ENCODE data around the gene ARG2. TPM values are rescaled to one million over a fixed set of nuclear protein-coding genes. Genes with fewer than 3 reads are reported as not detected.

Gene ARG2
- total RNA-seq, 1 experiment from 2014 or later = 17.6 TPM

DNA sequence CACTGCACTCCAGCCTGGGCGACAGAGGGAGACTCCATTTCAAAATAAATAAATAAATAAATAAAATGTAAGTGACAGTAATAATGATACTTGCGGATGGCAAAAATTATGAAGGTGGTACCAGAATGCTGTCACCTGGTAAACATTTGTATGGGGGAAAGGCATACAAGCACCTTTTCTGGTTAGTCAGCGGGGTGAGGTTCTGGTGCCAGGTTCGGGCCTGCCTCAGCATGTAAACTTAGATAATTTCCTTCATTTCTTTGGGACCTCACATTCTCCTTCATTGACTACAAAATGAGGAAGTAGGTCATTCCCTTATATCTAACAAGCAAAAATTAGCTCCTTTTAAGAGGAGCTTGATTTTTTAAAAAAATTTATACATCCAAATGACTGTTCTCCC is 43.9 kb downstream of the ARG2 start:
- BruUV-seq (replicated peaks) = no TSS peak
- POLR2A ChIA-PET = interaction anchor here (0.6 to 2.0 kb wide), 7 partner anchors 10 to 44 kb away, joined by 3 to 7 read pairs (median 4); partner anchors contain the start of genes RDH11 and VTI1B

DNA sequence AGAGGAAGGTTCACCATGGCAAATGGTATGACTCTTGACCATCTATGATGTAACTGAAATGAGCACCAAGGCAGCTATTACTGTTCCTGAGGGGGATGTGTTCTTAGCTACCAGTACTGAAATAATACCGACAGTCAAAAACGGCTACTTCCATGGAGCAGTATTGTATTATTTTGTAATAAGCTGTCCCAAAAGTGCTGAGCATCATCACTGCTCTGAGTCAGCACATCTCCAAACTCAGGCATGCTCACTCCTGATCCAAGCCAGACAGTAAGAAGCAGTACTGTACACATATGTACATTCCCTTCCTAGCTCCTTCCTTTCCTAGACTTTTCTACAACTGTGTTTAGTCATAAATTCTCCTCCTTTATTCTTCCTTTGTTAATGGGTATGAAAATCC is 46.1 kb downstream of the ARG2 start:
- Mint-ChIP-seq H3K27ac (ENCODE audit: low read depth, unreplicated experiment) (no peak overlapping the region), H3K4me3 (ENCODE audit: unreplicated experiment) (no peak overlapping the region), H3K9me3 (ENCODE audit: unreplicated experiment) (no peaks in the 10 kb centered on the region), H3K36me3 (ENCODE audit: insufficient read depth, unreplicated experiment) (peaks cover 7% of the 10 kb centered on the region), H3K4me1 (ENCODE audit: insufficient read depth, unreplicated experiment) (peaks cover 17% of the 10 kb centered on the region), H3K27me3 (ENCODE audit: insufficient read depth, unreplicated experiment) (no peaks in the 10 kb centered on the region)
- intact Hi-C loops (cut with micrococcal nuclease) = loop anchor here (2.0 kb wide), 1 partner anchor 139 kb away; no protein-coding TSS in a partner anchor
- no peak for DNase-seq (ENCODE audit: unreplicated experiment)
- ChIA-PET CTCF (interaction anchor here (1.0 to 5.7 kb wide), 16 partner anchors 8 to 139 kb away, joined by 3 to 68 read pairs (median 4); partner anchors contain the start of genes ARG2 and VTI1B), POLR2A (interaction anchor here (0.8 to 4.8 kb wide), 3 partner anchors 10 to 46 kb away, joined by 3 to 37 read pairs (median 4); partner anchors contain the start of gene ARG2)
- TF ChIP-seq, protein P1, sequence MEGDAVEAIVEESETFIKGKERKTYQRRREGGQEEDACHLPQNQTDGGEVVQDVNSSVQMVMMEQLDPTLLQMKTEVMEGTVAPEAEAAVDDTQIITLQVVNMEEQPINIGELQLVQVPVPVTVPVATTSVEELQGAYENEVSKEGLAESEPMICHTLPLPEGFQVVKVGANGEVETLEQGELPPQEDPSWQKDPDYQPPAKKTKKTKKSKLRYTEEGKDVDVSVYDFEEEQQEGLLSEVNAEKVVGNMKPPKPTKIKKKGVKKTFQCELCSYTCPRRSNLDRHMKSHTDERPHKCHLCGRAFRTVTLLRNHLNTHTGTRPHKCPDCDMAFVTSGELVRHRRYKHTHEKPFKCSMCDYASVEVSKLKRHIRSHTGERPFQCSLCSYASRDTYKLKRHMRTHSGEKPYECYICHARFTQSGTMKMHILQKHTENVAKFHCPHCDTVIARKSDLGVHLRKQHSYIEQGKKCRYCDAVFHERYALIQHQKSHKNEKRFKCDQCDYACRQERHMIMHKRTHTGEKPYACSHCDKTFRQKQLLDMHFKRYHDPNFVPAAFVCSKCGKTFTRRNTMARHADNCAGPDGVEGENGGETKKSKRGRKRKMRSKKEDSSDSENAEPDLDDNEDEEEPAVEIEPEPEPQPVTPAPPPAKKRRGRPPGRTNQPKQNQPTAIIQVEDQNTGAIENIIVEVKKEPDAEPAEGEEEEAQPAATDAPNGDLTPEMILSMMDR (IDR thresholded peaks at IDR 0.05; ENCODE audit: unreplicated experiment) = no peak
- no TSS peak for BruUV-seq (replicated peaks)

More for the DNA sequence above, 43.9 kb downstream of the ARG2 start:
- Mint-ChIP-seq H3K9me3 (ENCODE audit: unreplicated experiment) (no peaks in the 10 kb centered on the region), H3K4me3 (ENCODE audit: unreplicated experiment) (no peak overlapping the region), H3K27ac (ENCODE audit: low read depth, unreplicated experiment) (no peak overlapping the region), H3K4me1 (ENCODE audit: insufficient read depth, unreplicated experiment) (peaks cover 11% of the 10 kb centered on the region), H3K27me3 (ENCODE audit: insufficient read depth, unreplicated experiment) (no peaks in the 10 kb centered on the region), H3K36me3 (ENCODE audit: insufficient read depth, unreplicated experiment) (peaks cover 18% of the 10 kb centered on the region)
- DNase-seq (ENCODE audit: unreplicated experiment) = peak; percentile 25
- TF ChIP-seq, protein P1 (IDR thresholded peaks at IDR 0.05; ENCODE audit: unreplicated experiment) = no peak
- intact Hi-C loops (cut with micrococcal nuclease) = no loop called here
- CTCF ChIA-PET = interaction anchor here (0.6 to 5.7 kb wide), 10 partner anchors 38 to 1385 kb away, joined by 3 to 68 read pairs (median 6); partner anchors contain the start of gene ARG2

DNA sequence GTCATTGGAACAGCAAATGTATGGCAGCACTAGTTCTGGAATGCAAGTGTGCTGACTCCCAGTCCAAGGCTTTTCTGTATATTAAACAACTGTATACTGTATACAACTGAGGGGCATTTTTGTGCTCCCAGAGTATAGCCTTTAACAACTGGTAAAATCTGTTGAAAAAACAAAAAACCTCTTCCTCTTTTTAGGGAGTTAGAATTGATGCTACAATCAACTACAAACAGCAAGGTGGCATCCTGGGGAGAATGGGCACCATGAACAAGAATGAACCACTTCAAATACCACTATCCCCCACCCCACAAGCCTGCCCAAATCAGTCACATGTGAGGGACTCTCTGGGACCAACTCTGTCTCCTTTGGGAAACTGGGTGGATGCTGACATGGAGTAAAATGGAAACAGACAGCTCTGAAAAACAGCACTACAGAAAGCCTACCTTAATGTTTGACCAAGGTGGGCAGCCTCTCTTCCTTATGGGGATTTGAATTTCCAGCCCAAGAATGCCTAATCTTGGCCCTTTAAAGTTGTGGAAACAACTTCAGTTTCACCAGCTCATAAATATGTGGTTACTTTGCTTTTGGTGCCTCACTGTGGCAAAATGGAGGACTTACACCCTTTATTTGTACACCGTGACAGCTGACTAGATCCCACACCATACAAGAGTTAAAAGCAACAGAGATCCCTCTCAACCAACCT is 47.2 kb downstream of the ARG2 start:
- no peak overlapping the region for H3K4me3 Mint-ChIP-seq (ENCODE audit: unreplicated experiment)
- BruUV-seq (replicated peaks) = no TSS peak

More for the DNA sequence above, 47.2 kb downstream of the ARG2 start:
- TF ChIP-seq, protein P1 (IDR thresholded peaks at IDR 0.05; ENCODE audit: unreplicated experiment) = peak; percentile 73
- Mint-ChIP-seq H3K9me3 (ENCODE audit: unreplicated experiment) (no peaks in the 10 kb centered on the region), H3K36me3 (ENCODE audit: insufficient read depth, unreplicated experiment) (peaks cover 6% of the 10 kb centered on the region), H3K4me1 (ENCODE audit: insufficient read depth, unreplicated experiment) (peaks cover 17% of the 10 kb centered on the region), H3K27me3 (ENCODE audit: insufficient read depth, unreplicated experiment) (no peaks in the 10 kb centered on the region), H3K27ac (ENCODE audit: low read depth, unreplicated experiment) (peak overlapping the region; percentile 27)
- POLR2A ChIA-PET = interaction anchor here (0.6 to 4.8 kb wide), 10 partner anchors 8 to 83 kb away, joined by 3 to 37 read pairs (median 4); partner anchors contain the start of genes ARG2 and RDH11
- intact Hi-C loops (cut with micrococcal nuclease) = loop anchor here (1.0 to 2.0 kb wide), 5 partner anchors 37 to 240 kb away; no protein-coding TSS in a partner anchor
- peak; percentile 72 for DNase-seq (ENCODE audit: unreplicated experiment)
- CTCF ChIA-PET = interaction anchor here (0.6 to 5.7 kb wide), 30 partner anchors 10 to 247 kb away, joined by 3 to 68 read pairs (median 4); partner anchors contain the start of genes ARG2 and PIGH

All from MCF 10A (cell line).